22Rv1 (cell line): ENCODE results near the gene STUB1.

ENCODE experiments used
- H3K27ac ChIP-seq: fragments of 450-650 bp; 2 replicates; pipeline ENCODE4 v1.5.1; 2017
- ZFX ChIP-seq: fragments of 450-650 bp; IDR thresholded peaks from 2 replicates; pipeline ENCODE4 v1.6.1; 2017; ENCODE audit warnings: antibody characterized with exemption, borderline replicate concordance
- TF ChIP-seq, protein P1 (sequence below): fragments of 450-650 bp; IDR thresholded peaks from 2 replicates; pipeline ENCODE4 v1.5.1; 2017; ENCODE audit warnings: mild to moderate bottlenecking

STUB1 gene

GRCh38 chr16:714558-715476 lies 34.6 kb downstream of the STUB1 start, which contains the start of gene METRN:
Gene METRN, plus strand, starts transcription at chr16:715118. Its CDS starts 172 bp downstream, at chr16:715290.
- TF ChIP-seq, protein P1, sequence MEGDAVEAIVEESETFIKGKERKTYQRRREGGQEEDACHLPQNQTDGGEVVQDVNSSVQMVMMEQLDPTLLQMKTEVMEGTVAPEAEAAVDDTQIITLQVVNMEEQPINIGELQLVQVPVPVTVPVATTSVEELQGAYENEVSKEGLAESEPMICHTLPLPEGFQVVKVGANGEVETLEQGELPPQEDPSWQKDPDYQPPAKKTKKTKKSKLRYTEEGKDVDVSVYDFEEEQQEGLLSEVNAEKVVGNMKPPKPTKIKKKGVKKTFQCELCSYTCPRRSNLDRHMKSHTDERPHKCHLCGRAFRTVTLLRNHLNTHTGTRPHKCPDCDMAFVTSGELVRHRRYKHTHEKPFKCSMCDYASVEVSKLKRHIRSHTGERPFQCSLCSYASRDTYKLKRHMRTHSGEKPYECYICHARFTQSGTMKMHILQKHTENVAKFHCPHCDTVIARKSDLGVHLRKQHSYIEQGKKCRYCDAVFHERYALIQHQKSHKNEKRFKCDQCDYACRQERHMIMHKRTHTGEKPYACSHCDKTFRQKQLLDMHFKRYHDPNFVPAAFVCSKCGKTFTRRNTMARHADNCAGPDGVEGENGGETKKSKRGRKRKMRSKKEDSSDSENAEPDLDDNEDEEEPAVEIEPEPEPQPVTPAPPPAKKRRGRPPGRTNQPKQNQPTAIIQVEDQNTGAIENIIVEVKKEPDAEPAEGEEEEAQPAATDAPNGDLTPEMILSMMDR = no peak
- no peak for TF ChIP-seq ZFX
- peak within 1 kb of the TSS; percentile 98 for H3K27ac ChIP-seq

DNA sequence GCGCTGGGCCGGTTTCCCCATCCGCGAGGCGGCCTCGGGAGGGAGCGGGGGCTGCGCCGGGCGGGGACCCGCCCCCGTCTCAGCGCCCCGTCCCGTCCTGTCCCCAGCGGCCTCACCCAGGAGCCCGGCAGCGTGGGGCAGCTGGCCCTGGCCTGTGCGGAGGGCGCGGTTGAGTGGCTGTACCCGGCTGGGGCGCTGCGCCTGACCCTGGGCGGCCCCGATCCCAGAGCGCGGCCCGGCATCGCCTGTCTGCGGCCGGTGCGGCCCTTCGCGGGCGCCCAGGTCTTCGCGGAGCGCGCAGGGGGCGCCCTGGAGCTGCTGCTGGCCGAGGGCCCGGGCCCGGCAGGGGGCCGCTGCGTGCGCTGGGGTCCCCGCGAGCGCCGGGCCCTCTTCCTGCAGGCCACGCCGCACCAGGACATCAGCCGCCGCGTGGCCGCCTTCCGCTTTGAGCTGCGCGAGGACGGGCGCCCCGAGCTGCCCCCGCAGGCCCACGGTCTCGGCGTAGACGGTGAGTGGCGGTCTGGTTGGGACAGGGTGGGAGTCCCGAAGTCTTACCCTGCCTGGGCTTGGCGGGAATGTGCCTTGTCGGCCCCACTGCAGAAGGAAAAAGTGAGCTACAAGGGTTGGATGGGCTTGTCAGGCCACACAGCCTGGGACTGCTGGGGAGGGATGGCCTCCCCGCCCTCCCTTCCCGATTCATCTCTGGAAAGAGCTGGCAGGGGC lies 35.4 kb downstream of the STUB1 start:
- TF ChIP-seq, protein P1 = peak; percentile 68
- TF ChIP-seq ZFX = no peak
- peak overlapping the region; percentile 98 for H3K27ac ChIP-seq

DNA sequence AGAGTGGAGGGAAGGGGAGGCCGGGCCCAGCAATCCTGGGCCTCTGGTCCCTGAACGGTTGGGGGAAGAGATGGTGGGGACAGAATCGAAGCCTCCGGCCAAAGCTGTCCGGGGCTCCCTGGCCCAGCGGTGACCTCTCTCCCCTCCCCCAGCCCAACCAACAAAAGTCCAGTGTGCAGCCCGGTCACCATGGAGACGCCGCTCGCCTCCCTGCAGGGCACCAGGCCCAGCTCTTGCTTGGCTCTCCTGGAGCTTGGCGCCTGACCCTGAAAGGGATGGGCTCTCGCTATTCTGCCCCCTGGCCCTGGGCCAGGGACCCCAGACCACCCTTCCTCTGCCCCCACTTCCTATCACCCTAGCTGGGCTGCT lies 36.0 kb downstream of the STUB1 start:
- TF ChIP-seq ZFX = no peak
- TF ChIP-seq, protein P1 = no peak
- peak overlapping the region; percentile 98 for H3K27ac ChIP-seq

GRCh38 chr16:716768-717325 lies 36.6 kb downstream of the STUB1 start:
- no peak for TF ChIP-seq ZFX
- TF ChIP-seq, protein P1 = no peak
- peak overlapping the region; percentile 98 for H3K27ac ChIP-seq

DNA sequence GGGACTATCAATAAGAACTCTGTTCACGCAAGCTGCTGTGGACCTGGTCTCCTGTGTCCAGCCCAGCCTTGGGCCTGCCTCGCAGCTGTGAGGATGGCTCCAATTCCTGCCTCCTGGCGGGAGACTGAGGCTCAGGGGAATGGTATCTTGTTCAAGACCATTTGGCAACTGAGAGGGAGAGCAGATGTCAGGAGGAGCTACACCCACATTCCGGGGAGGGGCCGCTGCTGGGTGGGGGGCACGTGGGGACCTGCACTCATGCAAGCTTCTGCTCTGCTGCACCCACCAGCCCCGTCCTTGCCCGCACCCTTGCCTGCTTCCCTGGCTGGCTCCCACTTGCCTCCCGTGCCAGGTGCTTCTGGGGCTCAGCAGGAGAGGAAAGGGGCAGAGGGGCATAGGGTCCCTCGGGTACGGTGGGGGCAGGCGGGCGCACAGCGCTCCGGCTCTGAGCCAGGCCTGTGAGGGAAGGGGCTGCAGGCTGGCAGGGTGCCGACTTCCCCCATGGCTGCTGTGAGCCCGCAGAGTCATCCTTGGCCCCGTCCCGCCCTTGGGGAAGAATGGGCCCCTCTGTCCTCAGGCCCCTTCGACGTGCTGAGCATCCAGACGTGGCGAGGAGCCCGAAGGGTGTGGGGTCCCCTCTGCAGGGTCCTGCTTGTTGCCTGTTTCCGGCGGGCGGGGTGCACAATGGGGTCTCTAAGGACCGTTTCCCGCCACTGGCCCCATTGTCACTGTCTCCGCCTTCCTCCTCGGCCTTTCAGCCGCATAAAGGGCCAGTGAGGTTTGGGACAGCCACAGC lies 37.4 kb downstream of the STUB1 start:
- TF ChIP-seq, protein P1 = no peak
- TF ChIP-seq ZFX = no peak

DNA sequence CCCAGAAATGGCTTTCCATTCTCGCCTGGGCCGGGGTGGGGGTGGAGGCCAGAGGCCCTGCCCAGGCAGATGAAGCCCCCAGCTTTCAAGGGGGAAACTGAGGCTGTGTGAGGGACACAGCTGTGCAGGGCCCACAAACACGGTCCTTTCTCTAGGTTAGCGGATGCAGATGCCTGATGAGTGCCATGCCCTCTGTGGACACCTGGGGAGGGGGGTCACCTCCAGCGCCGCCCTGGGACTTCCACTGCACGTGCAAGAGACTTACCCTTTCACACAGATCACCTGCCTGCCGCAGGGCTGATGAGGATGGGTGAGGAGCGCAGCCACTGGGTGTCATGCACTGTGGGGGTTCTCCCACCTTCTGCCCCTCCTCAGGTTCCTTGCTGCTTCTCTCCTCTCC lies 38.2 kb downstream of the STUB1 start:
- TF ChIP-seq, protein P1 = no peak
- TF ChIP-seq ZFX = no peak
- H3K27ac ChIP-seq = peak overlapping the region; percentile 98

More for the DNA sequence above, 37.4 kb downstream of the STUB1 start:
- H3K27ac ChIP-seq = peak overlapping the region; percentile 98
